ENCODE measurements around the gene ZNF202.

The ZNF202 gene

GRCh38 chr11:123741159-123742030 lies at the start of gene ZNF202:
Gene ZNF202 (minus strand): TSS chr11:123741660. CDS start chr11:123730888, 10,772 bp downstream.
- H3K27ac ChIP-seq, result peak within 1 kb of the TSS; percentile 85
- TF ChIP-seq CTCF (conservative IDR thresholded peaks at IDR 0.05), result peak; percentile 25

- TF ChIP-seq CTCF (conservative IDR thresholded peaks at IDR 0.05), result no peak
- H3K27ac ChIP-seq, result no peak overlapping the region
Observed at GRCh38 chr11:123783536-123783935, 42.1 kb upstream of the ZNF202 start.

- no peak for TF ChIP-seq CTCF (conservative IDR thresholded peaks at IDR 0.05)
- no peak overlapping the region for H3K27ac ChIP-seq
Observed at GRCh38 chr11:123778511-123778910, 37.1 kb upstream of the ZNF202 start.

- TF ChIP-seq CTCF (conservative IDR thresholded peaks at IDR 0.05), result no peak
- H3K27ac ChIP-seq, result no peak overlapping the region
Observed at GRCh38 chr11:123775715-123776549, 34.5 kb upstream of the ZNF202 start.

GRCh38 chr11:123775289-123775688 lies 33.8 kb upstream of the ZNF202 start:
- no peak overlapping the region for H3K27ac ChIP-seq
- no peak for TF ChIP-seq CTCF (conservative IDR thresholded peaks at IDR 0.05)

- H3K27ac ChIP-seq, result no peak overlapping the region
- TF ChIP-seq CTCF (conservative IDR thresholded peaks at IDR 0.05), result no peak
Observed at GRCh38 chr11:123773959-123774358, 32.5 kb upstream of the ZNF202 start.

- no peak overlapping the region for H3K27ac ChIP-seq
- TF ChIP-seq CTCF (conservative IDR thresholded peaks at IDR 0.05), result no peak
Observed at GRCh38 chr11:123773026-123773425, 31.6 kb upstream of the ZNF202 start.

Measured in VCaP (cell line).